Nephron progenitor cell (in vitro differentiated cells): ENCODE results near the gene FAM156A.
"Not testable (repeated sequence)": the region's sequence is repeated elsewhere in the genome, so short reads cannot be mapped to it uniquely, and the experiment has no call there.

Source experiments
- DNase-seq: peaks from one replicate; pipeline ENCODE4 v3.0.0; 2021
- H3K27ac Mint-ChIP-seq: 2 replicates; pipeline ENCODE4 v1.8.0; 2021; ENCODE audit warnings: mild to moderate bottlenecking, moderate library complexity, mixed read lengths
- H3K27me3 Mint-ChIP-seq: 2 replicates; pipeline ENCODE4 v1.8.0; 2021; ENCODE audit warnings: mild to moderate bottlenecking, low read depth, mixed read lengths; ENCODE audit not compliant: poor library complexity
- H3K36me3 Mint-ChIP-seq: 2 replicates; pipeline ENCODE4 v1.8.0; 2021; ENCODE audit warnings: low read depth, mixed read lengths
- H3K4me1 Mint-ChIP-seq: 2 replicates; pipeline ENCODE4 v1.8.0; 2021; ENCODE audit warnings: mixed read lengths
- H3K4me3 Mint-ChIP-seq: 2 replicates; pipeline ENCODE4 v1.8.0; 2021; ENCODE audit warnings: mild to moderate bottlenecking, moderate library complexity, mixed read lengths
- H3K9me3 Mint-ChIP-seq: 2 replicates; pipeline ENCODE4 v1.8.0; 2021; ENCODE audit warnings: mild to moderate bottlenecking, moderate library complexity, mixed read lengths
- CTCF ChIP-seq: fragments of 200-600 bp; sonication (generic); IDR thresholded peaks from 2 replicates; pipeline ENCODE4 v1.5.0; 2021; ENCODE audit warnings: antibody characterized with exemption

The FAM156A gene, protein sequence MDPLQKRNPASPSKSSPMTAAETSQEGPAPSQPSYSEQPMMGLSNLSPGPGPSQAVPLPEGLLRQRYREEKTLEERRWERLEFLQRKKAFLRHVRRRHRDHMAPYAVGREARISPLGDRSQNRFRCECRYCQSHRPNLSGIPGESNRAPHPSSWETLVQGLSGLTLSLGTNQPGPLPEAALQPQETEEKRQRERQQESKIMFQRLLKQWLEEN

GRCh38 chrX:52958113-52958959 is at the start of gene FAM156A:
FAM156A (minus strand) TSS chrX:52958518; CDS start chrX:52948588, 9,930 bp downstream.
- H3K36me3 Mint-ChIP-seq, H3K27me3 Mint-ChIP-seq, H3K27ac Mint-ChIP-seq, DNase-seq, H3K4me3 Mint-ChIP-seq, H3K9me3 Mint-ChIP-seq, H3K4me1 Mint-ChIP-seq: not testable (repeated sequence)

DNA sequence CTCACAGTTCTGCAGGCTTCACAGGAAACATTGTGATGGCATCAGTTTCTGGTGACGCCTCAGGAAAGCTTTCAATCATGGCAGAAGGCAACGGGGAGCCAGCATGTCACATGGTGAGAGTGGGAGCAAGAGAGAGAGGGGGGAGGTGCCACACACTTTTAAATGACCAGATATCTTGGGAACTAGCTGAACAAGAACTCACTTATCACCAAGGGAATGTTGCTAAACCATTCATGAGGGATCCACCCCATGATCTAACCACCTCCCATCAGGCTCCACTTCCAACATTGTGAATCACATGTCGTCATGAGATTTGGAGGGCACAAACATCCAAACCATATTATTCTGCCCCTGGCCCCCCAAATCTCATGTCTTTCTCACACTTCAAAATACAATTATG is 47.0 kb upstream of the FAM156A start:
- no peak for DNase-seq
- peaks cover 15% of the 10 kb centered on the region for H3K4me1 Mint-ChIP-seq
- peaks cover 69% of the 10 kb centered on the region for H3K9me3 Mint-ChIP-seq
- H3K27ac Mint-ChIP-seq: no peak overlapping the region
- H3K27me3 Mint-ChIP-seq: peaks cover 14% of the 10 kb centered on the region
- no peaks in the 10 kb centered on the region for H3K36me3 Mint-ChIP-seq
- TF ChIP-seq CTCF: no peak
- H3K4me3 Mint-ChIP-seq: no peak overlapping the region

DNA sequence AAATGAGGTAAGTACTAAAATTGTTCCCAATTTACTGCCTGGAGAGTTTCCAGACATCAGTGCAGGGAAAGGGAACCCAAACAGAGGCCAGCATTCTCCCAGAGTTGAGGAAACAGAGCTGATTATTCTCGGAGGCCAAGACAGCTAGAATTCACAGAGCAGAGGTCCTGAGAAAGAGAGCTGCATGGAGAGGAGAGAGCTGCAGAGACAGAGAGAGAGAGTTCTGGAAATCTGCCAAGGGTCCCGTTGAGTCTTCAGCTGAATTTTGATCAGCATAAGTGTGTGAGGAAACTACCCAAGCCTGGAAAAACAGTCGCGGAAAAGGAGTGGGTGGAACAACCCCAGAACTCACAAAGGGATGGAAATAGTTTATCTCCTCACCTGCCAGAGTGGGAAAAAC is 46.5 kb upstream of the FAM156A start:
- H3K27ac Mint-ChIP-seq: no peak overlapping the region
- no peak overlapping the region for H3K4me3 Mint-ChIP-seq
- H3K27me3 Mint-ChIP-seq: peaks cover 14% of the 10 kb centered on the region
- H3K4me1 Mint-ChIP-seq: peaks cover 15% of the 10 kb centered on the region
- no peak for TF ChIP-seq CTCF
- peaks cover 66% of the 10 kb centered on the region for H3K9me3 Mint-ChIP-seq
- no peaks in the 10 kb centered on the region for H3K36me3 Mint-ChIP-seq
- DNase-seq: no peak

GRCh38 chrX:53004038-53004437 is 45.7 kb upstream of the FAM156A start:
- H3K9me3 Mint-ChIP-seq: peaks cover 67% of the 10 kb centered on the region
- peaks cover 14% of the 10 kb centered on the region for H3K27me3 Mint-ChIP-seq
- no peak overlapping the region for H3K4me3 Mint-ChIP-seq

GRCh38 chrX:53003111-53003510 is 44.8 kb upstream of the FAM156A start:
- no peak for TF ChIP-seq CTCF
- H3K4me1 Mint-ChIP-seq: peaks cover 15% of the 10 kb centered on the region
- no peak overlapping the region for H3K4me3 Mint-ChIP-seq
- DNase-seq: no peak
- H3K27ac Mint-ChIP-seq: no peak overlapping the region
- peaks cover 11% of the 10 kb centered on the region for H3K27me3 Mint-ChIP-seq
- H3K36me3 Mint-ChIP-seq: no peaks in the 10 kb centered on the region
- peaks cover 69% of the 10 kb centered on the region for H3K9me3 Mint-ChIP-seq

More at GRCh38 chrX:53004038-53004437, 45.7 kb upstream of the FAM156A start:
- peaks cover 15% of the 10 kb centered on the region for H3K4me1 Mint-ChIP-seq
- DNase-seq: no peak
- no peak overlapping the region for H3K27ac Mint-ChIP-seq
- TF ChIP-seq CTCF: no peak
- H3K36me3 Mint-ChIP-seq: no peaks in the 10 kb centered on the region

DNA sequence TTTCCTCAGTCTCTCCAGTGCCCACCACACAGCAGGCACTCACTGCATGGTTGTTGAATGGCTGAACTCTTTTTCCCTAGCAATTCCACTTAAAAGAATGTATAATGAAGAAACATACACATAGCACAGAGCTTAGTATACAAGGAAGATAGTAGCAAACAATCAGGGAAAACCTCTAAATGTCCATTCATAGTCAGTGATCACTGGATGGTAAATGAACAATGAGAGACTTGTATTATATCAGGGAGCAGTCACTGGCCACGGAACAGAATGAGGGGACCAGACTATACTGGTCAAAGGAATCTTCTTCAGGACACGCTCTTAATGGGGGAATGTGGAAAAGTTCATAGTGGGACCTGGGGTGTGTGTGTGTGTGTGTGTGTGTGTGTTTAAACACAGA is 43.6 kb upstream of the FAM156A start:
- no peak for TF ChIP-seq CTCF
- Mint-ChIP-seq H3K36me3 (no peaks in the 10 kb centered on the region), H3K4me1 (peaks cover 15% of the 10 kb centered on the region), H3K27ac (no peak overlapping the region), H3K27me3 (peaks cover 11% of the 10 kb centered on the region), H3K4me3 (no peak overlapping the region), H3K9me3 (peaks cover 62% of the 10 kb centered on the region)
- DNase-seq: no peak
